HCT116 (cell line): ENCODE data around the gene SLC25A18. TPM values are rescaled to one million over a fixed set of nuclear protein-coding genes. Genes with fewer than 3 reads are reported as not detected.

ENCODE experiments used
- ATAC-seq: fragments of 200-7000 bp; cut with Tn5 transposase; 2 replicates; pipeline ENCODE4 v1.9.1; 2020; ENCODE audit warnings: mild to moderate bottlenecking, moderate library complexity
- BruUV-seq: library from RNA; stranded (reverse); fragments of 400-500 nt; replicated peaks from 2 replicates; lab custom pipeline; 2021; lab: Mats Ljungman, UMichigan
- CTCF ChIA-PET: fragments of 300-600 bp; sonication (Branson Sonifier 250); formaldehyde crosslinking; loops from one replicate; lab custom pipeline; 2021; ENCODE audit warnings: antibody characterized with exemption; lab: Charles Lee
- POLR2A ChIA-PET: fragments of 300-600, 350-600 bp; sonication (Branson Sonifier 250); formaldehyde crosslinking; loops from one replicate; lab custom pipeline; 2021; ENCODE audit warnings: antibody characterized with exemption; lab: Charles Lee
- RAD21 ChIA-PET, 2 experiments: fragments of 300-600 bp; sonication (Branson Sonifier 250); formaldehyde crosslinking; loops; one replicate each; lab custom pipeline; 2023; ENCODE audit warnings: low total read pairs in 2 of 2; ENCODE audit not compliant: uncharacterized antibody in 2 of 2, unreplicated experiment in 2 of 2, low non-redundant PET in 1 of 2; lab: Charles Lee
- DNase-seq: peaks from one replicate; pipeline ENCODE4 v3.0.0-alpha.2; 2010; ENCODE audit warnings: low read depth, low spot score
- H2AFZ ChIP-seq: fragments of 200-600 bp; shearing (Covaris generic), sonication (generic); 2 replicates; pipeline ENCODE4 v1.6.1; 2017; ENCODE audit warnings: low read depth, mixed run types, mixed read lengths, antibody characterized with exemption, low read length; ENCODE audit not compliant: poor library complexity, severe bottlenecking
- H3K27ac ChIP-seq: 2 replicates; pipeline ENCODE4 v1.5.1; 2012; ENCODE audit warnings: low read depth, low read length
- H3K27me3 ChIP-seq: fragments of 200-600 bp; sonication (generic); 2 replicates; pipeline ENCODE4 v1.6.1; 2016; ENCODE audit warnings: mixed run types, low read length, mixed read lengths; ENCODE audit not compliant: insufficient read depth
- H3K36me3 ChIP-seq, 2 experiments: fragments of 200-500 bp in 1 of 2; fragments of 200-600 bp in 1 of 2; sonication (Bioruptor generic) in 1 of 2; sonication (generic) in 1 of 2; 2 replicates each; pipeline versions ENCODE4 v1.5.1 to v1.6.1; 2014 to 2016; ENCODE audit warnings: low read length in 2 of 2, inconsistent platforms in 1 of 2, mixed read lengths in 1 of 2, mixed run types in 1 of 2; ENCODE audit not compliant: insufficient read depth in 2 of 2, control insufficient read depth in 1 of 2
- H3K4me1 ChIP-seq, 2 experiments: fragments of 200-600 bp in 1 of 2; sonication (generic) in 1 of 2; 2 replicates each; pipeline versions ENCODE4 v1.5.1 to v1.6.1; 2012 to 2017; ENCODE audit warnings: low read length in 2 of 2, inconsistent platforms in 1 of 2, mild to moderate bottlenecking in 1 of 2, mixed read lengths in 1 of 2, mixed run types in 1 of 2, moderate library complexity in 1 of 2; ENCODE audit not compliant: insufficient read depth in 2 of 2, control insufficient read depth in 1 of 2
- H3K4me2 ChIP-seq: fragments of 200-600 bp; sonication (generic); 2 replicates; pipeline ENCODE4 v1.6.1; 2017; ENCODE audit warnings: mixed run types, low read length, mixed read lengths
- H3K4me3 ChIP-seq, 2 experiments: fragments of 200-600 bp in 1 of 2; sonication (generic) in 1 of 2; replicated peaks in 1 of 2; 2 replicates each; pipeline ENCODE4 v1.5.1; 2011 to 2016; ENCODE audit warnings: low read length in 2 of 2, control low read depth in 1 of 2, low read depth in 1 of 2, mild to moderate bottlenecking in 1 of 2, mixed read lengths in 1 of 2, mixed run types in 1 of 2
- H3K79me2 ChIP-seq: fragments of 200-600 bp; sonication (generic); 2 replicates; pipeline ENCODE4 v1.6.1; 2017; ENCODE audit warnings: mild to moderate bottlenecking, mixed run types, low read length, moderate library complexity, mixed read lengths; ENCODE audit not compliant: insufficient read depth
- H3K9ac ChIP-seq: fragments of 200-600 bp; sonication (generic); 2 replicates; pipeline ENCODE4 v1.6.1; 2016; ENCODE audit warnings: low read length, mixed read lengths
- H3K9me2 ChIP-seq: fragments of 200-600 bp; sonication (generic), shearing (Covaris generic); 2 replicates; pipeline ENCODE4 v1.6.1; 2017; ENCODE audit warnings: mixed run types, mild to moderate bottlenecking, moderate library complexity; ENCODE audit not compliant: insufficient read depth
- H3K9me3 ChIP-seq, 2 experiments: fragments of 200-500 bp in 1 of 2; fragments of 200-600 bp in 1 of 2; sonication (Bioruptor generic) in 1 of 2; sonication (generic) in 1 of 2; 2 replicates each; pipeline ENCODE4 v1.6.1; 2014 to 2017; ENCODE audit warnings: low read length in 2 of 2, mixed read lengths in 2 of 2, inconsistent platforms in 1 of 2, low read depth in 1 of 2, mild to moderate bottlenecking in 1 of 2, mixed run types in 1 of 2, moderate library complexity in 1 of 2; ENCODE audit not compliant: control insufficient read depth in 1 of 2, insufficient read depth in 1 of 2
- H4K20me1 ChIP-seq: fragments of 200-600 bp; sonication (generic), shearing (Covaris generic); 2 replicates; pipeline ENCODE4 v1.6.1; 2017; ENCODE audit warnings: mixed run types, mild to moderate bottlenecking, moderate library complexity; ENCODE audit not compliant: insufficient read depth
- EGR1 ChIP-seq: IDR thresholded peaks from 2 replicates; pipeline ENCODE4 v1.6.1; 2012; ENCODE audit warnings: low read depth
- EZH2phosphoT487 ChIP-seq: fragments of 200-600 bp; IDR thresholded peaks from 2 replicates; pipeline ENCODE4 v1.6.1; 2018; ENCODE audit warnings: antibody characterized with exemption, borderline replicate concordance
- FOSL1 ChIP-seq: IDR thresholded peaks from 2 replicates; pipeline ENCODE4 v1.6.1; 2012; ENCODE audit warnings: low read depth
- JUND ChIP-seq: IDR thresholded peaks from 2 replicates; pipeline ENCODE4 v1.6.1; 2012
- SP1 ChIP-seq: IDR thresholded peaks from 2 replicates; pipeline ENCODE4 v1.6.1; 2012; ENCODE audit warnings: low read depth
- ZFX ChIP-seq: fragments of 450-650 bp; IDR thresholded peaks from 2 replicates; pipeline ENCODE4 v1.6.1; 2017
- intact Hi-C: fragments of 100-400 bp; cut with micrococcal nuclease; formaldehyde crosslinking; loops from 2 replicates; pipeline ENCODE4 v1.10.0; 2022
- total RNA-seq: library from RNA; stranded (reverse); gene quantifications from one replicate; pipeline ENCODE4 v1.2.1, GENCODE V29; 2021; ENCODE audit not compliant: unreplicated experiment
- TF ChIP-seq, protein P1 (sequence below): IDR thresholded peaks from 2 replicates; pipeline ENCODE4 v1.6.1; 2011; ENCODE audit warnings: mild to moderate bottlenecking, low read length, moderate library complexity; ENCODE audit not compliant: insufficient replicate concordance; ENCODE audit errors: extremely low read depth
- TF ChIP-seq, protein P2 (sequence below): IDR thresholded peaks from 2 replicates; pipeline ENCODE4 v1.6.1; 2012

The SLC25A18 gene
- total RNA-seq, 1 experiment from 2014 or later: not detected

DNA sequence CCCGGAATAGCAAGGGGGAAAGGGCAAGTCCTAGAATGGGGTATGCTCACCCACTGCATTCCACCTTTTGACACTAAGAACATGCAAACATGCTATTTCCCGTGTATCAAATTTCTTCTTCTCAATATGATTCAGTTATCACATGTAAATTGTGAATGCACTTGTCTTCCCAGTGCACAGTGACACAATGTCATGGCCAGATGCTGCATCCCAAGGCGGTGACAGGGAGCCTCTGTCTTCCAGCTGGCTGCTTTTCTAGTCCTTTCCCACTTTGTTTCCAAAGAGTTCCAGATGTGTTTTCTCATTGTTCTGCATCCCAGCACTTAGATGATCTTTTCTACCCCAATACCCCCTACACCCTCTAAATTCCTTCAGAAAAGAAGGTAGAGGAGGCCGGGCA is 12.4 kb downstream of the SLC25A18 start (continued):
- TF ChIP-seq, protein P1, sequence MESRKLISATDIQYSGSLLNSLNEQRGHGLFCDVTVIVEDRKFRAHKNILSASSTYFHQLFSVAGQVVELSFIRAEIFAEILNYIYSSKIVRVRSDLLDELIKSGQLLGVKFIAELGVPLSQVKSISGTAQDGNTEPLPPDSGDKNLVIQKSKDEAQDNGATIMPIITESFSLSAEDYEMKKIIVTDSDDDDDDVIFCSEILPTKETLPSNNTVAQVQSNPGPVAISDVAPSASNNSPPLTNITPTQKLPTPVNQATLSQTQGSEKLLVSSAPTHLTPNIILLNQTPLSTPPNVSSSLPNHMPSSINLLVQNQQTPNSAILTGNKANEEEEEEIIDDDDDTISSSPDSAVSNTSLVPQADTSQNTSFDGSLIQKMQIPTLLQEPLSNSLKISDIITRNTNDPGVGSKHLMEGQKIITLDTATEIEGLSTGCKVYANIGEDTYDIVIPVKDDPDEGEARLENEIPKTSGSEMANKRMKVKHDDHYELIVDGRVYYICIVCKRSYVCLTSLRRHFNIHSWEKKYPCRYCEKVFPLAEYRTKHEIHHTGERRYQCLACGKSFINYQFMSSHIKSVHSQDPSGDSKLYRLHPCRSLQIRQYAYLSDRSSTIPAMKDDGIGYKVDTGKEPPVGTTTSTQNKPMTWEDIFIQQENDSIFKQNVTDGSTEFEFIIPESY: no peak
- TF ChIP-seq FOSL1: no peak
- no peak for TF ChIP-seq SP1
- TF ChIP-seq EGR1: no peak
- TF ChIP-seq EZH2phosphoT487: no peak
- TF ChIP-seq JUND: no peak
- TF ChIP-seq ZFX: no peak
- TF ChIP-seq, protein P2, sequence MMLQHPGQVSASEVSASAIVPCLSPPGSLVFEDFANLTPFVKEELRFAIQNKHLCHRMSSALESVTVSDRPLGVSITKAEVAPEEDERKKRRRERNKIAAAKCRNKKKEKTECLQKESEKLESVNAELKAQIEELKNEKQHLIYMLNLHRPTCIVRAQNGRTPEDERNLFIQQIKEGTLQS: no peak
- TF ChIP-seq, all 23 proteins: peak for 0

DNA sequence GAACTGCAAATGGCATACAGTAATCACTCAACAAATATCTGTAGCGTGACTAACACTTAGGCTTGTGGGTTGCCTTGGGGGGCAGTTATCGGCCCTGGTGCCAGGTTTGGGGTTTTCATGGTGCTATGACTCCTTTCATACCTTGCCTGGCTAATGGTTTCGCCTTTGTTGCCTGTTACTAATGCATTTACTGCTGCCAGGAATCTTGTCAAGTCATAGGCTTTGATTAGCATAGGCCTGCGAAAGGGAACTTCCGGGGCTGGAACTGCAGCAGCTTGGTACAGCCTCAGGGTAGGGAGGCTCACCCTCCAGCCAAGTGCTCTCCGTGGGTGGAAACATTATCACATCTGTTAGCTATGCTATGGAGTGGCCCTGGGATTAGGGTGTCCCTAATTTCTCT is 13.2 kb downstream of the SLC25A18 start:
- Histone ChIP-seq H3K27me3 (no peaks in the 10 kb centered on the region), H2AFZ (no peak overlapping the region), H3K9ac (no peak overlapping the region), H3K4me1 (peaks cover 0 to 5% of the 10 kb centered on the region in 2 experiments; a peak in 1 of 4 replicates), H3K9me2 (no peaks in the 10 kb centered on the region), H3K4me2 (no peak overlapping the region), H3K4me3 (no peak overlapping the region), H3K9me3 (no peaks in the 10 kb centered on the region), H3K27ac (no peak overlapping the region), H4K20me1 (no peaks in the 10 kb centered on the region), H3K36me3 (no peaks in the 10 kb centered on the region), H3K79me2 (no peaks in the 10 kb centered on the region)
- ATAC-seq (no peak), DNase-seq (no peak)
- no peak for TF ChIP-seq JUND
- no peak for TF ChIP-seq EGR1
- ChIA-PET RAD21 (no interaction called here), CTCF (no interaction called here), POLR2A (no interaction called here)
- no TSS peak for BruUV-seq
- intact Hi-C loops: no loop called here
